Left hindlimb (tissue), 1 donor: ENCODE data around the gene DEPDC1.
A peak's percentile ranks its signal among the peaks of the same experiment; 100 is the strongest.
"Not testable (repeated sequence)": the region's sequence is repeated elsewhere in the genome, so short reads cannot be mapped to it uniquely, and the experiment has no call there.

Experiments
- DNase-seq: peaks from one replicate; pipeline ENCODE4 v3.0.0-alpha.2; 2018

The DEPDC1 gene, protein sequence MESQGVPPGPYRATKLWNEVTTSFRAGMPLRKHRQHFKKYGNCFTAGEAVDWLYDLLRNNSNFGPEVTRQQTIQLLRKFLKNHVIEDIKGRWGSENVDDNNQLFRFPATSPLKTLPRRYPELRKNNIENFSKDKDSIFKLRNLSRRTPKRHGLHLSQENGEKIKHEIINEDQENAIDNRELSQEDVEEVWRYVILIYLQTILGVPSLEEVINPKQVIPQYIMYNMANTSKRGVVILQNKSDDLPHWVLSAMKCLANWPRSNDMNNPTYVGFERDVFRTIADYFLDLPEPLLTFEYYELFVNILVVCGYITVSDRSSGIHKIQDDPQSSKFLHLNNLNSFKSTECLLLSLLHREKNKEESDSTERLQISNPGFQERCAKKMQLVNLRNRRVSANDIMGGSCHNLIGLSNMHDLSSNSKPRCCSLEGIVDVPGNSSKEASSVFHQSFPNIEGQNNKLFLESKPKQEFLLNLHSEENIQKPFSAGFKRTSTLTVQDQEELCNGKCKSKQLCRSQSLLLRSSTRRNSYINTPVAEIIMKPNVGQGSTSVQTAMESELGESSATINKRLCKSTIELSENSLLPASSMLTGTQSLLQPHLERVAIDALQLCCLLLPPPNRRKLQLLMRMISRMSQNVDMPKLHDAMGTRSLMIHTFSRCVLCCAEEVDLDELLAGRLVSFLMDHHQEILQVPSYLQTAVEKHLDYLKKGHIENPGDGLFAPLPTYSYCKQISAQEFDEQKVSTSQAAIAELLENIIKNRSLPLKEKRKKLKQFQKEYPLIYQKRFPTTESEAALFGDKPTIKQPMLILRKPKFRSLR

DNA sequence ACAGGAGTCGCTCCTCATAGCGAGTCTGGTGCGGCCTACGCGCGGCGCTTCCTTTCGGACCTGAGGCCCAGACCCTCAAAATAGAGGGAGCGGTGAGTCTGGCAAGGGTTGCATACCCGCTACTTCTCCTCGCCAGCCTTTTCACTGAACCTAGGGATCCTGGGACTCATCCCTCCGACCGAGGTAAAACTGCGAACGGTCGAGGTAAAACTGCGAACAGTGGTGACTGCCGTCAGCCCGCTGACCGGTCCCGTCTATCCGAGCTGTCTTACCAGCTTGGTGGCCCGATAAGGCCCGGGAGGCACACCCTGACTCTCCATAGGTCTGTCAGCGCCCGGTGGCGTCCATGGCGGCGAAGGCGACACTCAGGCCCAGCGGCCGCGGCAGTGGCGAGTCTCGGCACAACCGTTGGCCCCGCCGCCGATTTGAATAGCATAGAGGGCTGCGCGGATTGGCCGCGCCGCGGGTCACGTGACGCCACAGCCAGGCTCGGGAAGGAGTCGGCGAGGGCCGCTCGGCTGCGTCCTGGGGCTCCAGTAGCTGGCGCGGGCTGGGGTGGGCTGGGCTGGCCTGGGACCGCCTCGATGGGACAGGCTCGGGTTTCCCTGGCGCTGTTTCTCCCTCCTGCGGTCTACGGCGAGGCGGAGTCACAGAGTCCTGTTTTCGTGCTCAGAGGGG, at the start of gene DEPDC1:
DEPDC1 (minus strand) TSS at position 403 of the 678 bp plus-strand sequence; CDS start at position 320, 83 bp downstream.
- peak; percentile 98 for DNase-seq

DNA sequence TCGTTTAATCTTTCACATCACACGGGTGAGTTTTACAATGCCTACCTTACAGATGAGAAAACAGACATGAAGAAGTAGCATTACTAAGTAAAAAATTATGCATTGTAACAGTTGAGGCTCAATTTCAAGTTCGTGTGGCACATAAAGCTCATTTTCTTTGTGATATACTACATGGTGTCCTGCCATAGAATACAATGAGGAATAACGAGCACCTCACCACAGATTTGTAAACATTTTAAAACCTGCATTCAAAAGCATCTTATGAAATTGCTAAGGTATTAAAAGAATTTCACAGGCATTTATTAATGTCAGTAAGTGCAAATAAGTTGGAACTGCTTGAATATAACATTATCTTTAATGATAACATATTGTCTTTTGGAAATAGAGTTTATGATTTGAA, 47.8 kb upstream of the DEPDC1 start:
- no peak for DNase-seq

DNA sequence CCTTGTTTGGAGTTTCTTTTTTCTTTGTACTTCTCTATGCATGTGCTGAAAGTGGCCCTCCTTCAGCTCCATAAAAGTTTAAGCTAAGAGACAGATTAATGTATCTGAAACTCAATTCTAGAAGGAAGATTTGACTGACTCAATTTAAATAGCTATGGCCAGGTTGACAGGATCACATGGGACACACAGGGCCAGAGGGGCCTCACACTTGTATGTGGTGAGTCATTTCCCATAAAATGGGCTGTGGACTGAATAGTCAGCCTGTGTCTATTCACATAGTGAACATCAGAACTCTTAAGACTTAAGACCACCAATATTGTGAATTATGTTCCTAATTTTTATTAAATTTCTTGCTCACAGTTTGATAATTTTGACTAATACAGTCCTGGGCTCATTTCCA, 45.7 kb upstream of the DEPDC1 start:
- no peak for DNase-seq

DNA sequence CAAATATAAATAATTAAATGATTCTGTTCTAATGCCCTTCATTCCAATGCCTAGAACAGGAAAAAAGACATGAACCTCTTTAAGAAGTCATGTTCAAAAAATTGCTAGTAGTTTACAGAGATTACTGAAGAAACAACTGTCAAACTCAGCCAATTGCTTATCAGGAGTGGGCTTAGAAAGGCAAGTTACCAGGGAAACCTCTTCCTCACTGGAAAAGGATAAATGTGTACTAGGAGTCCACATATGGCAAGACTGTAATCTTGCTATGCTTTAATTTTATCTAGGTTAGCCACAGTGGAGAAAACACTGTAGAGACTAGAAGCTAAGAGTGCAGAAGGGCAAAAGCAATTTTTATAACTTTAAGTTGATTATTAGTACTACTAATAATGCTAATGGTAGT, 42.1 kb upstream of the DEPDC1 start:
- DNase-seq = no peak

- no peak for DNase-seq
Measured at GRCh38 chr1:68528243-68528642, 31.4 kb upstream of the DEPDC1 start.

DNA sequence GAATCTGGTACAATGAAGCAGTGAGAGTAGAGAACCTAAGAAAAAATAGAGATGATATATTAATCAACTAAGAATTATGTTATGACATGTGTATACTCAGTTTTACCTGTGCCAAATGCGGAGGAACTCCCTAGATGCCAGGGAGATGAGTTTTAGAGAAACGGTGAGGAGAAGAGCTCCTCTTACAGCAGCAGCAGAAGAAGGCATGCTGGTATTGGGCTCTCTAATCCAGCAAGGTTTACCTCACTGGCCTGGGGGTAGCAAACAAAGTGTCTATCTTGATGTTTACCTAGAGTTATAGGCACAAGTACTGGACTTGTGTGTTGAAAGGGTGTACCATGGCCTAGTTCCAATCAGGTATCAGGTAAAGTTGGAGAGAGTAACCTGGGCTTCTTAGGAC, 28.9 kb upstream of the DEPDC1 start:
- DNase-seq = no peak

DNA sequence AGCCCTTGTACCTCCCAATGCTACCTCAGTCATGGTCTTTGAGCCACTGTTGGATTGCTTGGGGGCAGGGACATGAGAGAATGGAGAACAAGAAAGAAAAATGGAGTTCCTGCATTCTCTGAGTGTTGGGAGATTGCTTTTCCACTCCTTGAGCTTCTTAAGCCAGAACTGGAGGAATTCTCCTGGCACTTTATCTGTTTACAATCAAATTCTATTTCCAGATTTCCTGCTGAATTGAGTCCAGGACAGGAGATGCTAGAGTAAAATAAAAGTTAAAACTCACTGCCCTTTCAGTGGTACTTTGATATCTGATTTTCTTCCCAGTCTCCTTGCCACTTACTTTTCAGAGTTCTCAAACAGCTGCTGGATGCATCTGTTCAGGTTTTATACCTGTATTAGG, 24.4 kb upstream of the DEPDC1 start:
- DNase-seq = no peak

DNA sequence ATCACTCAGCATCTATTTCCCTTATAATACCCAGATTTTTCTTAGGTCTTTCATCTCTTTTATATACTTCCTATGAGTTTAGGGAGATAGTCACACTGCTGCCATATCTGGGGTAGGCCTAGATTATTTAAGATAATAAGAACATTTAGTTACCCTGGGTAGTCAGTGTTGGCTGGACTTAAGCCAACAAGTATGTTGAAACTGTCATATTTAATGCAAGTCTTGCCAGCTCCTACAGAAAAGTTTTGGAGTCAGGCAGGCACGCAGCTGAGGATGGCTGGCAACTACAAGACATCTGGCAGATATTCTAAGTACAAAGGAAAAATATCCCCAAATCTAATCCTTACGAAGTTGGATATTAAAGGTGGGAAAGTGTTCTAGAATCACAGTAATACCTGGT, 19.2 kb upstream of the DEPDC1 start:
- DNase-seq = no peak

- DNase-seq = no peak
Measured at GRCh38 chr1:68511254-68511653, 14.4 kb upstream of the DEPDC1 start.

- DNase-seq = no peak
Measured at GRCh38 chr1:68506386-68506785, 9.5 kb upstream of the DEPDC1 start.

- DNase-seq = no peak
Measured at GRCh38 chr1:68503085-68503484, 6.2 kb upstream of the DEPDC1 start.

DNA sequence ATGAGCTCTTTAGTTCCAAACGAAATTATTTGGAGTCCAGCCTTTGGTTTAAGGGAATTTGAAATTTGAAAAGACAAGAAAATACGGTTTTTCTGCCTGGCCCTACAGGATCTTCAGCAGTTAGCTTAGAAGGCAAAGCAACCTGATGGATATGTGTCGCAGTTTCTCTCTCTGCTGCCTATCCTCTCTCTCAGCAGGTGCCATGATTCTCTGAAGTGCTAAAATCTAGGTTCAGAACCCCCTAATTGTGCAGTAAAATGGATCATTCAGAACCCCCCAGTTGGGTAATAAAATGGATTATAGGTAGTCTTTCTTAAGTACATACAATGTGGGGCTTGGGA, 446 bp upstream of the DEPDC1 start:
- DNase-seq = no peak

DNA sequence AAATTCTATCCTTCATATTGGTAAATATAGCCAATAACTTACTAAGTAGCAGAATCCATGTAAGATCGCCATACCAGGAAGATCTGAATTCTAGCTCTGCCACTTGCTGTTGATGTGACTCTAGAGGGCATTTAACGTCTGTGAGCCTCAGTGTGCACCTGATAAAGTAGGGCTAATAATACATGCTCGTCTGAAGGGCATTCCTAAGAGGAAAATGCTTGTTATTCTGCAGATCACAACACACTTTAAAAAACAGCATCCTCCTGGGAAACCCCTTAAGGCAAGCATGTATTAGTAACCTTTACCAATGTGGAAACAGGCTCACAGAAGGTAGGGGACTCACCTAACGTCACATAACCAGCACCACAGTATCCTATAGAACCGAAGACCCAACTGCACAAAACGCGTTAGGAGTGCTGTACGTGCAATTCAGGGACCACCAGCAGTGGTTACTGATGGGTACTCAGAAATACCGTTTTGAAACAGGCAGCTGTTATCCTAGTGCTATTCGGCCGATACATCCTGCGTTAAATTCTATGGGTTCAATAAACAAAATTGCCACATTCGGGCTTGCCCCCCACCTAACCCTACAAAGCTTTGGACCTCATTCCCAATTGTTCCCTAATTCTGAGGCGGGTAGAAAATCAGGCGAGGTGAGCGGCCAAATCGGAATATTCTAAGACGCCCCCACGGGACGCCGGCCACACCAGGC, 758 bp downstream of the DEPDC1 start:
- no peak for DNase-seq

DNA sequence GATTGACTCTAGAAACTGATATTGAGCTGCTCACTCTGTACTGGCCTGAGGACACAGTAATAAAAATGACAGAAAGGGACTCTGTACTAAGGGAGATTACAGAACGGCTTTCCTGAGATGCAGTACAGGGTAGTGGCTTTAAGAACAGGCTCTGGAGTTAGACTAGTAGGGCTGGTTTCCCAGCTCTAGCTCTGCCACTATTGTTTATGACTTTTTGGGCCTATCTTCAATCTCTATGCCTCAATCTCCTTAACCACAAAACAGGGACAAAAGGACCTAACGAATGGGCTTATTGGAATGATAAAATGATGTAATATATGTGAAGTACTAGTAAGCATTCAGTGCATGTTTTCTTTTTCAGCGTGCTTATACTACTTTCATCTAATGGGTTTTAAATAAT, 1.4 kb downstream of the DEPDC1 start:
- no peak for DNase-seq

- DNase-seq = no peak
Measured at GRCh38 chr1:68493193-68493592, 3.7 kb downstream of the DEPDC1 start.

DNA sequence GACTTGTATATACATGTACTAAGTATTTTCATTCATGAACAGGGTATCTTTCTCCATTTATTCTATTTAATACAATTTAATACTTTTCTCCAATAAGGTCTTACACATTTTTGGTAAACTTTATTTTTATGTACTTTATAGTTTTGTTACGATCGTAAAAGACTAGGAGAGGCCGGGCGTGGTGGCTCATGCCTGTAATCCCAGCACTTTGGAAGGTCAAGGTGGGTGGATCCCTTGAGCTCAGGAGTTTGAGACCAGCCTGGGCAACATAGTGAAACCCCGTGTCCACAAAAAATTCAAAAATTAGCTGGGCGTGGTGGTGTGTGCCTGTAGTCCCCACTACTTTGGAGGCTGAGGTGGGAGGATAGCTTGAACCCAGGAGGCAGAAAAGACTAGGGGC, 4.6 kb downstream of the DEPDC1 start:
- not testable (repeated sequence) for DNase-seq

- DNase-seq = no peak
Measured at GRCh38 chr1:68490046-68490651, 6.7 kb downstream of the DEPDC1 start.

DNA sequence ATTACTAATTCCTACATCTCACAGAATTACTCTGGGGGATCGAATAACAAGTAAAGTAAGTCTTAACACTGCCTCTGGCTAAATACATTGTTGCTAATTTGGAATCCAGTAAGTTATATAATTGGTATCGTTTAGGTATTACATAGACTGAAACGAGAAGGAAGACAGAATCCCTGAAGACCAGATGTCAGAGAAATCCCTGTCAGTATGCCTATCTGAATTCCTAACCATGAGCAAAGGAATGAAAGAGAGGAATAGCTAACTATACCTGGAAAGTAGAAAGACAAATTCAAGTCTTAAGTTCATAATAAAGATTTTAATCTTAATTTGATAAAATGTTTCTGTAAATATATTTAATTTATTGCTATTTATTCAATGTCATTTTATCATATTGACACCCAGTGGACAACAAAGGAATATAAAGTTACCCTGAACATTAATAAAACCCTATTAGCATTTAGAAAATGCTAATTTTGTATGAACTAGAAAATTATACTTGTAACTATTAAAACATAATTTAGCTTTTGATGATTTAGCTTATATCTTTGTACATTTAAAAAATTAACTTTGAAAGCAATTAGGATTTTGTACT, 11.4 kb downstream of the DEPDC1 start:
- no peak for DNase-seq

DNA sequence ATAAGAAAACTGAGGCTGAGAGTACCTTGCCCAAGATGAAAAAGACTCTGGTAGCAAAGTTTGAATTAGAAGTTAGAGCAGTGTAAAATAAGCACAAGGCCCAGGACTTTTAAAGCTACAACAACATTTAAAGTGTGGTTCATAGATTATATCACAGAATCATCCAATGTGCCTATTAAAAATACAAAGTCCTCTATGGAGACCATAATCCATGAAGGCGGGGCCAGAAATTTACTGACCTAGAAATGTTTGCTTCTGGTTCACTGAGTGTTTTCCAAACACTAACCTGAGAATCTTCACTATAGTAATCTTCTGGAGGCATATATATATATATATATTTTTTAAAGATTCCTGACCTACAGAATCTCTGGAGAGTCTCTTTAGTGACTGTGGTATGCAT, 12.3 kb downstream of the DEPDC1 start:
- DNase-seq = no peak

DNA sequence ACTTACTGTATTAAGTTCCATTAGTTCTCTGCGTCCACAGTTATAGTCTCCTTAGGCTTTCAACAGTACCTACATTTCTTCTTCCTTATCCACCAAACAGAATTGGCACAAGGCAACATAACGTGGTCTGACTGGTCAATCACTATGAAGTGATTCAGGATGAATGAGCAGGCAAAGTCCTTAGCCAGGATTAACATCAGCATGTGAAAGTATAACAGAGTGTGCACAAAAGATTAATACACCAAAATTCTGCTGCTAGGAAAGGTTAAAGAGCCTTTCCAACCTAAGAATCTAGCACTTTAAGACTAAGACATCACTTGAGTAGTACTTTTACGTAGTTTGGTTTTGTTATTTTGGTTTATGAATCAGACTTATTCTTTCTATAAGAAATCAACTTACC, 15.8 kb downstream of the DEPDC1 start:
- no peak for DNase-seq

DNA sequence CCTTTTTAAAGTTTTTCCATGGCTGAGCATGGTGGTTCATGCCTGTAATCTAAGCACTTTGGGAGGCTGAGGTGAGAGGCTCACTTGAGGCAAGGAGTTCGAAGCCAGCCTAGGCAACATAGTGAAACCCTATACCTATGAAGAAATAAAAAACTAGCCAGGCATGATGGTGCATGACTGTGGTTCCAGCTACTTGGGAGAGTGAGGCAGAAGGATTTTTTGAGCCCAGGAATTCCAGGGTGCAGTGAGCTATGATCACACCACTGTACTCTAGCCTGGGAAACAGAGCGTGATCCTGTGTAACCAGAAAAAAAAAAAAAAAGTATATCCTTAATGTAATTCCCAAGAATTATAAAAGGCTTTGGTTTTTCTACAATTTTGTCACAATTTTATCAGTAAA, 17.4 kb downstream of the DEPDC1 start:
- no peak for DNase-seq

DNA sequence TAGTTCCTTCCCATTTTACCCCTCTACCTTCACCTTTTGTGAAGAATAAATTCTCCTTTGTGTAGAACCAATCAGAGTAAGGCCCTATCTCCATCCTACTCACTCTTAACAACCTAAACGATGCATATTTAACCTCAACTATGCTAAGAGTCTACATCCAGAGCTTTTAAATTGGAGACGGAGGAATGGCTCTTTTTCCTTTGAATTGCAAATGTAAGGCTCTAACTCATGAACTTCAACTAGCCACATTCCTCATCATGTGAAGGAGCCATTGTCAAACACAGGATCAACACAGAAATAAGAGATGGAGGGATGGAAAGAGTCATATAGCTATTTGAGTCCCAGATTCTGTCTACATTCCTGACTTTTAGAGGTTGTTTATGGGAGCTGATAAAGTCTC, 18.2 kb downstream of the DEPDC1 start:
- DNase-seq = no peak
